Measurements from ENCODE around the gene EWSR1. TPM values are rescaled to one million over a fixed set of nuclear protein-coding genes. Genes with fewer than 3 reads are reported as not detected.

EWSR1 gene
- total RNA-seq, 1 experiment from 2014 or later: 462 TPM

- Mint-ChIP-seq H3K27me3 (ENCODE audit: low read depth) (0 out of 2 replicates have a peak, but pooled peaks cover 1% of the 10 kb centered on the region), H3K27ac (no peak overlapping the region), H3K4me3 (no peak overlapping the region), H3K36me3 (ENCODE audit: insufficient read depth in 1 of 3, low read depth in 3 of 3) (peaks cover 3 to 12% (median 4%) of the 10 kb centered on the region in 3 experiments; a peak in 5 of 7 replicates), H3K9me3 (no peaks in the 10 kb centered on the region), H3K4me1 (peaks cover 0 to 5% of the 10 kb centered on the region in 2 experiments; a peak in 2 of 4 replicates)
- Histone ChIP-seq H3K23me2 (ENCODE audit: insufficient read length, low read depth, low read length, poor library complexity, severe bottlenecking) (no peaks in the 10 kb centered on the region), H3K9me3 (ENCODE audit: control insufficient read depth, low read depth, low read length) (no peaks in the 10 kb centered on the region), H2AK5ac (ENCODE audit: insufficient read length, low read length) (no peak overlapping the region), H2BK20ac (ENCODE audit: low read depth, low read length, poor library complexity, severe bottlenecking) (no peak overlapping the region), H3K27me3 (ENCODE audit: insufficient read depth, low read length) (no peaks in the 10 kb centered on the region), H3K56ac (ENCODE audit: insufficient read length, low read depth, low read length) (no peak overlapping the region), H3K4me1 (ENCODE audit: insufficient read depth, low read length) (no peaks in the 10 kb centered on the region), H2BK15ac (ENCODE audit: low read depth, low read length) (no peak overlapping the region), H3K79me1 (ENCODE audit: insufficient read depth, low read depth, low read length, poor library complexity, severe bottlenecking) (no peaks in the 10 kb centered on the region), H3T11ph (ENCODE audit: low read length) (no peak overlapping the region), H3K23ac (ENCODE audit: insufficient read length, low read depth, low read length) (no peak overlapping the region), H3K79me2 (ENCODE audit: insufficient read depth, low read length) (no peaks in the 10 kb centered on the region), H3K9ac (ENCODE audit: extremely low read depth, insufficient read length, low read length) (no peak overlapping the region), H3K4ac (ENCODE audit: low read depth, low read length) (no peak overlapping the region), H2AFZ (ENCODE audit: low read length) (no peak overlapping the region), H3K4me2 (ENCODE audit: insufficient read depth, insufficient read length, low read length) (no peak overlapping the region), H2BK5ac (ENCODE audit: insufficient read length, low read length) (no peak overlapping the region), H4K91ac (ENCODE audit: insufficient read length, low read depth, low read length) (no peak overlapping the region), H3K18ac (ENCODE audit: insufficient read length, low read depth, low read length) (no peak overlapping the region), H3K14ac (ENCODE audit: insufficient read depth, low read length) (no peak overlapping the region), H2BK120ac (ENCODE audit: low read depth, low read length, poor library complexity, severe bottlenecking) (no peak overlapping the region), H4K20me1 (ENCODE audit: control insufficient read depth, insufficient read depth, insufficient read length) (no peaks in the 10 kb centered on the region), H3K27ac (ENCODE audit: insufficient read length, low read depth, low read length) (no peak overlapping the region), H4K5ac (ENCODE audit: insufficient read length, low read depth, low read length) (no peak overlapping the region), H2BK12ac (ENCODE audit: insufficient read length, low read depth, low read length) (no peak overlapping the region), H4K8ac (replicated peaks; ENCODE audit: insufficient read length, low read depth, low read length) (no peak overlapping the region)
- no peak for TF ChIP-seq CTCF (conservative IDR thresholded peaks at IDR 0.05)
- DNase-seq: no peak
- no CpG with 5 or more reads among the region's 17 CpGs for WGBS (ENCODE audit: extremely low coverage, insufficient read length, low lambda C conversion rate)
Observed at GRCh38 chr22:29258407-29259252, 9.4 kb upstream of the EWSR1 start.
